ENCODE measurements around the gene MACROD1. TPM values are rescaled to one million over a fixed set of nuclear protein-coding genes. Genes with fewer than 3 reads are reported as not detected.

MACROD1 gene
- total RNA-seq, 1 donor from 2014 or later: 20.6 TPM

DNA sequence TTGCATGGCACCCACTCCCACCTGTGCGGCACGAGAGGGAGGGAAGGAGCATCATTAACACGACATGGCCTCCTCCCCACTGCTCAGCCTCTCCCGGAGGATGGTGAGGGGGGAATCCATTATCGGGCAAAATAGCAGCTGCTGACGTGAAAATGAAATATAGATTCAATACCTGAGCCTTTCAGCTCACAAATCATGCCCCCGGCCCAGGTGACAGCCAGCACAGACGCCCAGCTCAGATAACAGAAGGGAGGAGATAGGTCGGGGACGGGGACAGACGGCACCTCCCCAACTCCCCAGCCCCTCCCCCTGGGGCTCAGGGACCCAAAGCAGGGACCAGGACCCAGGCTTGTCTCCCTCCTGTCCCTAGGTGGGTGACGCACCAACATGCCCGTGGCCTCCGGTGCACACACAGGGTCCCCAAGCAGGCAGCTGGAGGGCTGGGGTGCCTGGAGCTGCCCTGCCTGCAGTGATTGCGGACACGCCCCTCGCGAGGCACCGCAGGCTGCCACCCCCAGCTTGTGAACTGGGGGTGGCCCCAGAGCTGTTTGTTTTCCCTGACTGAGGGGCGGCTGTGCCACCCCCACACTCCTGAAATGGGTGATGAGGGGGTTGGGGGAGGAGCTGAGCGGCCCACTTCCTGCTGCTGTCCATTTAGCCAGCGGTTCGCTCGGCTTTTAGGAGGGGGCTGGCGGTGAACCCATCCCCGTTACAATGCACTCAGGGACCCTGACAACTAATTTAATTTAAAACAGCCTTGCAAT is 98.5 kb downstream of the MACROD1 start:
- no peak for DNase-seq (ENCODE audit: low spot score)
- Mint-ChIP-seq H3K36me3 (ENCODE audit: low read depth) (peaks cover 1% of the 10 kb centered on the region), H3K4me1 (ENCODE audit: low read depth) (no peaks in the 10 kb centered on the region), H3K4me3 (ENCODE audit: unreplicated experiment) (no peak overlapping the region), H3K27ac (ENCODE audit: unreplicated experiment) (no peak overlapping the region), H3K9me3 (ENCODE audit: low read depth) (no peaks in the 10 kb centered on the region), H3K27me3 (ENCODE audit: low read depth) (no peaks in the 10 kb centered on the region)
- TF ChIP-seq, protein P1, sequence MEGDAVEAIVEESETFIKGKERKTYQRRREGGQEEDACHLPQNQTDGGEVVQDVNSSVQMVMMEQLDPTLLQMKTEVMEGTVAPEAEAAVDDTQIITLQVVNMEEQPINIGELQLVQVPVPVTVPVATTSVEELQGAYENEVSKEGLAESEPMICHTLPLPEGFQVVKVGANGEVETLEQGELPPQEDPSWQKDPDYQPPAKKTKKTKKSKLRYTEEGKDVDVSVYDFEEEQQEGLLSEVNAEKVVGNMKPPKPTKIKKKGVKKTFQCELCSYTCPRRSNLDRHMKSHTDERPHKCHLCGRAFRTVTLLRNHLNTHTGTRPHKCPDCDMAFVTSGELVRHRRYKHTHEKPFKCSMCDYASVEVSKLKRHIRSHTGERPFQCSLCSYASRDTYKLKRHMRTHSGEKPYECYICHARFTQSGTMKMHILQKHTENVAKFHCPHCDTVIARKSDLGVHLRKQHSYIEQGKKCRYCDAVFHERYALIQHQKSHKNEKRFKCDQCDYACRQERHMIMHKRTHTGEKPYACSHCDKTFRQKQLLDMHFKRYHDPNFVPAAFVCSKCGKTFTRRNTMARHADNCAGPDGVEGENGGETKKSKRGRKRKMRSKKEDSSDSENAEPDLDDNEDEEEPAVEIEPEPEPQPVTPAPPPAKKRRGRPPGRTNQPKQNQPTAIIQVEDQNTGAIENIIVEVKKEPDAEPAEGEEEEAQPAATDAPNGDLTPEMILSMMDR (IDR thresholded peaks at IDR 0.05): no peak

DNA sequence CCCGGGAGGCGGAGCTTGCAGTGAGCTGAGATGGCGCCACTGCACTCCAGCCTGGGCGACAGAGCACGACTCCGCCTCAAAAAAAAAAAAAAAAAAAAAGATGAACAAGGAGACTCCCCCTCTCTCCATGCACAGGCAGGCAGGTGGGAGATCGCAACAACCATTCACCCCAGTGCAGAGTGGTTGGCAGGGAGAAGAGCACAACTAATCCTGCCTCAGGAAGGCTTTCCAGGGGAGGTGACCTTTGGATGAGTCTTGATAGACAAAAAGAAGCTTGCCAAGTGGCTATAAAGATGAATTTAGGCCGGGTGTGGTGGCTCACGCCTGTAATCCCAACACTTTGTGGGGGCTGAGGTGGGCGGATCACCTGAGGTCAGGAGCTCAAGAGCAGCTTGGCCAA is 100.2 kb downstream of the MACROD1 start:
- H3K9me3 Mint-ChIP-seq (ENCODE audit: low read depth): no peaks in the 10 kb centered on the region
- H3K36me3 Mint-ChIP-seq (ENCODE audit: low read depth): peaks cover 1% of the 10 kb centered on the region
- no peak for DNase-seq (ENCODE audit: low spot score)
- H3K27ac Mint-ChIP-seq (ENCODE audit: unreplicated experiment): no peak overlapping the region
- TF ChIP-seq, protein P1 (IDR thresholded peaks at IDR 0.05): no peak
- H3K4me3 Mint-ChIP-seq (ENCODE audit: unreplicated experiment): no peak overlapping the region
- peaks cover 3% of the 10 kb centered on the region for H3K4me1 Mint-ChIP-seq (ENCODE audit: low read depth)
- no peaks in the 10 kb centered on the region for H3K27me3 Mint-ChIP-seq (ENCODE audit: low read depth)

DNA sequence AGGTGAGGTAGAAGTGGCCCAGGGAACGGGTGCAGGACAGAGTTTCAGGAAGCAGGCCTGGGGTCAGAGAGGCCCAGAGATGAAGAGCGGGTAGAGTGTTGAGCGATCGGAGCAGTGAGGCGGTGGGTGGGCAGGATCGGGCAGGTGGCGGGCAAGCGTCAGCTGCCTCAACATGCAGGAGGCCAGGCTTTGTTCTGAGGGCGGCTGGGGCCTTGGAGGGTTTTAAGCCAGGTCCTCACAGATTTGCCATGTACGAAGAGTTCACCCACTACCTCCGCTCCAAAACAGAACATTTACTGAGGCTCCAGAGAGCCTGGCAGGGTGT is 100.8 kb downstream of the MACROD1 start:
- no peaks in the 10 kb centered on the region for H3K27me3 Mint-ChIP-seq (ENCODE audit: low read depth)
- H3K4me1 Mint-ChIP-seq (ENCODE audit: low read depth): peaks cover 3% of the 10 kb centered on the region
- no peak overlapping the region for H3K4me3 Mint-ChIP-seq (ENCODE audit: unreplicated experiment)
- H3K27ac Mint-ChIP-seq (ENCODE audit: unreplicated experiment): no peak overlapping the region
- TF ChIP-seq, protein P1 (IDR thresholded peaks at IDR 0.05): no peak
- DNase-seq (ENCODE audit: low spot score): no peak
- H3K9me3 Mint-ChIP-seq (ENCODE audit: low read depth): no peaks in the 10 kb centered on the region
- H3K36me3 Mint-ChIP-seq (ENCODE audit: low read depth): peaks cover 1% of the 10 kb centered on the region

DNA sequence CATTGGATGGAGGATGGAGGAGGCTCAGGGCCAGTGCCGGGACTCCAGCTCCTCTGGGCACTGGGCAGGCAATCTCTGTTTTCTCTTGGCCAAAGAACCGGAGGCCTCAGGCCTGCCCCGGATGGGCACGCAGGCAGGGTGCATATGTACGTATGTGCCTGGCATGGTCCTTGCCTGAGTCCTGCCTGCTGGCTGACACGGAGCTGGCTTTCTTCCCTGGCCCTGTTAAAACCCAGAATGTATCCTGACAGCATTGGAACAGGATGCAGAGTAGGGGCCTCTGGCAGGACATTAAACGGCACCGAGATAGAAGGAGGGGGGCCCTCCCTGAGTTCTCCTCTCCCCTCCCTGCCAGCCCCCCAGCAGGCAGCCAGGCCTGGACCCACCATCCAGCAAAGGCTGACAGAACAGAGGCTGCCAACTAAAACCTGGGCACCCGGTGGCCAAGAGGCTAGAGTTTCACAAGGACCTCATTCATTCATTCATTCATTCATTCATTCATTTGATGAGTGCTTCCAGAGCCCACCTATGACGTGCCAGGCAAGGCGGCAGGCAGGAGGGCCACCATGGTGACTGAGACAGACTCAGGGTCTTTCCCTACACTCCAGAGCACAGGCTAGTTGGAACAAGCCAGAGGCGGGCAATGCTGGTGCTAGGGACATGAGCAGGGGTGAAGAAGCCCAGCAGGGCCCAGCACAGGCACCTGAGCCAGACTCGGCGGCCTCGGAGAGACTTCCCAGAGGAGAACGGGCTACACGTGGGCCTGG is 101.4 kb downstream of the MACROD1 start:
- peaks cover 1% of the 10 kb centered on the region for H3K36me3 Mint-ChIP-seq (ENCODE audit: low read depth)
- H3K9me3 Mint-ChIP-seq (ENCODE audit: low read depth): no peaks in the 10 kb centered on the region
- DNase-seq (ENCODE audit: low spot score): no peak
- peaks cover 3% of the 10 kb centered on the region for H3K4me1 Mint-ChIP-seq (ENCODE audit: low read depth)
- no peaks in the 10 kb centered on the region for H3K27me3 Mint-ChIP-seq (ENCODE audit: low read depth)
- TF ChIP-seq, protein P1 (IDR thresholded peaks at IDR 0.05): no peak
- H3K27ac Mint-ChIP-seq (ENCODE audit: unreplicated experiment): no peak overlapping the region
- H3K4me3 Mint-ChIP-seq (ENCODE audit: unreplicated experiment): no peak overlapping the region

DNA sequence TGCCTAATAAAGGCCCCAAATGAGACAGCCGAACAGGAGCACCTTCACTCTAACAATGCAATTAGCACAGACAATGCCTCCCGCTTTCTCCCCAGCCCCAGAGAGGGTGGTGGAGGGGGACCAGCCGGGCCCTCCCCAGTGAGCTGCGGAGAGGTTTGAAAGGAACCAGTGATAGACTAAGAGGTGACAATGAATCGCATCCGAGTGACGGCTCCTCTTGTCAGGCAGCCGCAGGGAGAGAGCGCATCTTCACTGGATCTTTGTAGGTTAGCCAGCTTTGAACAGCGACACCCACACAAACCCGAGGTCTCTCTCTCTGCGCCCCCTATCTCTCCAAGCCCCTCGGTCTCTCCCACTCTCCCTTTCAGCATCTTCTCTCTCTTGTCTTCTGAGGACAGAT is 102.1 kb downstream of the MACROD1 start:
- no peak overlapping the region for H3K4me3 Mint-ChIP-seq (ENCODE audit: unreplicated experiment)
- TF ChIP-seq, protein P1 (IDR thresholded peaks at IDR 0.05): no peak
- H3K27me3 Mint-ChIP-seq (ENCODE audit: low read depth): no peaks in the 10 kb centered on the region
- no peak overlapping the region for H3K27ac Mint-ChIP-seq (ENCODE audit: unreplicated experiment)
- H3K36me3 Mint-ChIP-seq (ENCODE audit: low read depth): peaks cover 1% of the 10 kb centered on the region
- H3K4me1 Mint-ChIP-seq (ENCODE audit: low read depth): peaks cover 3% of the 10 kb centered on the region
- H3K9me3 Mint-ChIP-seq (ENCODE audit: low read depth): no peaks in the 10 kb centered on the region
- no peak for DNase-seq (ENCODE audit: low spot score)

Data from chondrocyte (in vitro differentiated cells).